ENCODE data around the gene TRAPPC2. TPM values are rescaled to one million over a fixed set of nuclear protein-coding genes. Genes with fewer than 3 reads are reported as not detected.

The TRAPPC2 gene
- total RNA-seq, 1 experiment from 2014 or later, result 11.9 TPM

DNA sequence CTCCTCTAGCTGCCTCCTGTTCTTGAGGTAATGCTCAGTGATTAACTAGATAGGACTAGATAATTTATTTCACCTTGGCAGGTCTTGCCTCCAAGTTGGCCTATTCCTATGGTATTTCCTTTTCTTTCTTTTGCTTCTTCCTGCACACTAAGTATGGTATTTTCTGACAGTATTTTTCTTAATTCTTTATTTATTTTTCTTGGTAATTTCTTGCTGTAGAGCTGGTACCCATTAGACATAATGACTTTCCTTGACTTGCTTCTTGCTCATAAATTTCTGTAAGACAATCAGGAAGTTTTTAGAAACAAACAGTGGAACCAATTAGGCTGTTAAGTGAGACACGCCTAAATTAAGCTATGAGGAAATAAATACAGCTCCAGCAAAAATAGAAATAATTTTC lies 36.0 kb downstream of the TRAPPC2 start:
- Histone ChIP-seq H3K9me2 (ENCODE audit: insufficient read depth) (no peaks in the 10 kb centered on the region), H3K4me1 (ENCODE audit: control insufficient read depth in 1 of 2, insufficient read depth in 2 of 2, low read length in 2 of 2) (peaks cover 12 to 21% of the 10 kb centered on the region in 2 experiments), H3K36me3 (ENCODE audit: control insufficient read depth in 1 of 2, insufficient read depth in 2 of 2, low read length in 2 of 2) (no peaks in the 10 kb centered on the region), H2AFZ (ENCODE audit: low read depth, low read length, poor library complexity, severe bottlenecking) (no peak overlapping the region), H4K20me1 (ENCODE audit: insufficient read depth) (0 out of 2 replicates have a peak, but pooled peaks cover 3% of the 10 kb centered on the region), H3K27ac (ENCODE audit: low read depth, low read length) (no peak overlapping the region), H3K9me3 (ENCODE audit: control insufficient read depth in 1 of 2, insufficient read depth in 1 of 2, low read depth in 1 of 2, low read length in 2 of 2) (no peaks in the 10 kb centered on the region), H3K79me2 (ENCODE audit: insufficient read depth, low read length) (peaks cover 99% of the 10 kb centered on the region), H3K27me3 (ENCODE audit: insufficient read depth, low read length) (no peaks in the 10 kb centered on the region), H3K4me3 (replicated peaks in 1 of 2; ENCODE audit: low read depth in 1 of 2, low read length in 2 of 2) (no peak overlapping the region), H3K4me2 (ENCODE audit: low read length) (no peak overlapping the region), H3K9ac (ENCODE audit: low read length) (no peak overlapping the region)
- BruUV-seq (replicated peaks), result no TSS peak
- intact Hi-C loops (cut with micrococcal nuclease), result no loop called here
- TF ChIP-seq SRF (IDR thresholded peaks at IDR 0.05; ENCODE audit: low read depth) (no peak), CBX3 (IDR thresholded peaks at IDR 0.05; ENCODE audit: low read depth) (no peak), POLR2AphosphoS5 (IDR thresholded peaks at IDR 0.05; ENCODE audit: low read depth, low read length) (no peak), ELF1 (IDR thresholded peaks at IDR 0.05; ENCODE audit: borderline replicate concordance, low read depth) (no peak), ZNF274 (IDR thresholded peaks at IDR 0.05; ENCODE audit: low read depth, low read length) (no peak), EGR1 (IDR thresholded peaks at IDR 0.05; ENCODE audit: low read depth) (no peak), SIN3A (IDR thresholded peaks at IDR 0.05; ENCODE audit: low read depth) (no peak), ZFX (IDR thresholded peaks at IDR 0.05) (no peak), JUND (IDR thresholded peaks at IDR 0.05) (no peak), TCF7L2 (IDR thresholded peaks at IDR 0.05; ENCODE audit: borderline replicate concordance, extremely low read depth, insufficient read depth, insufficient read length) (no peak), YY1 (IDR thresholded peaks at IDR 0.05; ENCODE audit: extremely low read depth, insufficient replicate concordance, low read depth, low read length) (no peak)
- TF ChIP-seq, protein P1, sequence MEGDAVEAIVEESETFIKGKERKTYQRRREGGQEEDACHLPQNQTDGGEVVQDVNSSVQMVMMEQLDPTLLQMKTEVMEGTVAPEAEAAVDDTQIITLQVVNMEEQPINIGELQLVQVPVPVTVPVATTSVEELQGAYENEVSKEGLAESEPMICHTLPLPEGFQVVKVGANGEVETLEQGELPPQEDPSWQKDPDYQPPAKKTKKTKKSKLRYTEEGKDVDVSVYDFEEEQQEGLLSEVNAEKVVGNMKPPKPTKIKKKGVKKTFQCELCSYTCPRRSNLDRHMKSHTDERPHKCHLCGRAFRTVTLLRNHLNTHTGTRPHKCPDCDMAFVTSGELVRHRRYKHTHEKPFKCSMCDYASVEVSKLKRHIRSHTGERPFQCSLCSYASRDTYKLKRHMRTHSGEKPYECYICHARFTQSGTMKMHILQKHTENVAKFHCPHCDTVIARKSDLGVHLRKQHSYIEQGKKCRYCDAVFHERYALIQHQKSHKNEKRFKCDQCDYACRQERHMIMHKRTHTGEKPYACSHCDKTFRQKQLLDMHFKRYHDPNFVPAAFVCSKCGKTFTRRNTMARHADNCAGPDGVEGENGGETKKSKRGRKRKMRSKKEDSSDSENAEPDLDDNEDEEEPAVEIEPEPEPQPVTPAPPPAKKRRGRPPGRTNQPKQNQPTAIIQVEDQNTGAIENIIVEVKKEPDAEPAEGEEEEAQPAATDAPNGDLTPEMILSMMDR (IDR thresholded peaks at IDR 0.05 in 2 of 3, conservative IDR thresholded peaks at IDR 0.05 in 1 of 3; ENCODE audit: borderline replicate concordance in 1 of 3, insufficient read depth in 1 of 3, low read depth in 2 of 3, low read length in 2 of 3), result no peak
- TF ChIP-seq, protein P2, sequence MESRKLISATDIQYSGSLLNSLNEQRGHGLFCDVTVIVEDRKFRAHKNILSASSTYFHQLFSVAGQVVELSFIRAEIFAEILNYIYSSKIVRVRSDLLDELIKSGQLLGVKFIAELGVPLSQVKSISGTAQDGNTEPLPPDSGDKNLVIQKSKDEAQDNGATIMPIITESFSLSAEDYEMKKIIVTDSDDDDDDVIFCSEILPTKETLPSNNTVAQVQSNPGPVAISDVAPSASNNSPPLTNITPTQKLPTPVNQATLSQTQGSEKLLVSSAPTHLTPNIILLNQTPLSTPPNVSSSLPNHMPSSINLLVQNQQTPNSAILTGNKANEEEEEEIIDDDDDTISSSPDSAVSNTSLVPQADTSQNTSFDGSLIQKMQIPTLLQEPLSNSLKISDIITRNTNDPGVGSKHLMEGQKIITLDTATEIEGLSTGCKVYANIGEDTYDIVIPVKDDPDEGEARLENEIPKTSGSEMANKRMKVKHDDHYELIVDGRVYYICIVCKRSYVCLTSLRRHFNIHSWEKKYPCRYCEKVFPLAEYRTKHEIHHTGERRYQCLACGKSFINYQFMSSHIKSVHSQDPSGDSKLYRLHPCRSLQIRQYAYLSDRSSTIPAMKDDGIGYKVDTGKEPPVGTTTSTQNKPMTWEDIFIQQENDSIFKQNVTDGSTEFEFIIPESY (IDR thresholded peaks at IDR 0.05; ENCODE audit: extremely low read depth, insufficient replicate concordance, low read length), result no peak
- CTCF ChIA-PET, result no interaction called here
- POLR2A ChIA-PET, result no interaction called here
- no peak for ATAC-seq
- no peak for DNase-seq (ENCODE audit: low read depth, low spot score)
- RAD21 ChIA-PET (ENCODE audit: low non-redundant PET in 1 of 2, low total read pairs in 2 of 2, uncharacterized antibody in 2 of 2, unreplicated experiment in 2 of 2), result no interaction called here
